ES-I3 (cell line): Measurements from ENCODE around the gene CD69.

Experiments used
- H3K36me3 ChIP-seq: 2 replicates; pipeline ENCODE4 v1.6.1; 2013; ENCODE audit warnings: mild to moderate bottlenecking, low read length, control low read depth, moderate library complexity; ENCODE audit not compliant: insufficient read depth
- H3K4me1 ChIP-seq: 2 replicates; pipeline ENCODE4 v1.6.1; 2013; ENCODE audit warnings: mild to moderate bottlenecking, control low read depth, low read length; ENCODE audit not compliant: insufficient read depth
- H3K9ac ChIP-seq: 2 replicates; pipeline ENCODE4 v1.6.1; 2013; ENCODE audit warnings: low read depth, mild to moderate bottlenecking, low read length, moderate library complexity
- H3K9me3 ChIP-seq: 2 replicates; pipeline ENCODE4 v1.6.1; 2013; ENCODE audit warnings: mild to moderate bottlenecking, low read length, moderate library complexity; ENCODE audit not compliant: control insufficient read depth, insufficient read depth

CD69 gene

GRCh38 chr12:9760699-9761418 lies at the start of gene CD69:
Gene CD69, minus strand, starts transcription at chr12:9760901. Its CDS starts 81 bp downstream, at chr12:9760820.
- no peaks in the 10 kb centered on the region for H3K4me1 ChIP-seq

GRCh38 chr12:9809866-9810265 lies 49.2 kb upstream of the CD69 start:
- Histone ChIP-seq H3K9ac (no peak overlapping the region), H3K36me3 (no peaks in the 10 kb centered on the region), H3K9me3 (no peaks in the 10 kb centered on the region), H3K4me1 (no peaks in the 10 kb centered on the region)

More at GRCh38 chr12:9760699-9761418, at the start of gene CD69:
- H3K9me3 ChIP-seq, result no peaks in the 10 kb centered on the region
- no peak within 1 kb of the TSS for H3K9ac ChIP-seq
- no peaks in the 10 kb centered on the region for H3K36me3 ChIP-seq

- no peaks in the 10 kb centered on the region for H3K9me3 ChIP-seq
- no peaks in the 10 kb centered on the region for H3K4me1 ChIP-seq
- H3K36me3 ChIP-seq, result no peaks in the 10 kb centered on the region
- H3K9ac ChIP-seq, result no peak overlapping the region
Measured at GRCh38 chr12:9809338-9809737, 48.6 kb upstream of the CD69 start.

- Histone ChIP-seq H3K4me1 (no peaks in the 10 kb centered on the region), H3K9ac (no peak overlapping the region), H3K9me3 (no peaks in the 10 kb centered on the region), H3K36me3 (no peaks in the 10 kb centered on the region)
Measured at GRCh38 chr12:9808504-9808903, 47.8 kb upstream of the CD69 start.

GRCh38 chr12:9806714-9807113 lies 46.0 kb upstream of the CD69 start:
- Histone ChIP-seq H3K36me3 (no peaks in the 10 kb centered on the region), H3K4me1 (no peaks in the 10 kb centered on the region), H3K9ac (no peak overlapping the region), H3K9me3 (no peaks in the 10 kb centered on the region)

- H3K36me3 ChIP-seq, result no peaks in the 10 kb centered on the region
- H3K4me1 ChIP-seq, result no peaks in the 10 kb centered on the region
- no peak overlapping the region for H3K9ac ChIP-seq
- H3K9me3 ChIP-seq, result no peaks in the 10 kb centered on the region
Measured at GRCh38 chr12:9805883-9806282, 45.2 kb upstream of the CD69 start.

GRCh38 chr12:9799961-9800360 lies 39.3 kb upstream of the CD69 start:
- no peaks in the 10 kb centered on the region for H3K36me3 ChIP-seq
- H3K9me3 ChIP-seq, result no peaks in the 10 kb centered on the region
- H3K9ac ChIP-seq, result no peak overlapping the region
- H3K4me1 ChIP-seq, result no peaks in the 10 kb centered on the region

GRCh38 chr12:9797722-9798619 lies 37.3 kb upstream of the CD69 start:
- Histone ChIP-seq H3K9ac (no peak overlapping the region), H3K36me3 (no peaks in the 10 kb centered on the region), H3K9me3 (no peaks in the 10 kb centered on the region), H3K4me1 (no peaks in the 10 kb centered on the region)

- H3K36me3 ChIP-seq, result no peaks in the 10 kb centered on the region
- no peak overlapping the region for H3K9ac ChIP-seq
- H3K4me1 ChIP-seq, result no peaks in the 10 kb centered on the region
- no peaks in the 10 kb centered on the region for H3K9me3 ChIP-seq
Measured at GRCh38 chr12:9796971-9797370, 36.3 kb upstream of the CD69 start.

GRCh38 chr12:9796346-9796745 lies 35.6 kb upstream of the CD69 start:
- Histone ChIP-seq H3K4me1 (no peaks in the 10 kb centered on the region), H3K36me3 (no peaks in the 10 kb centered on the region), H3K9me3 (no peaks in the 10 kb centered on the region), H3K9ac (no peak overlapping the region)

- no peak overlapping the region for H3K9ac ChIP-seq
- no peaks in the 10 kb centered on the region for H3K36me3 ChIP-seq
- H3K4me1 ChIP-seq, result no peaks in the 10 kb centered on the region
- no peaks in the 10 kb centered on the region for H3K9me3 ChIP-seq
Measured at GRCh38 chr12:9795945-9796344, 35.2 kb upstream of the CD69 start.

GRCh38 chr12:9794484-9795093 lies 33.9 kb upstream of the CD69 start:
- H3K9ac ChIP-seq, result no peak overlapping the region
- no peaks in the 10 kb centered on the region for H3K4me1 ChIP-seq
- H3K9me3 ChIP-seq, result no peaks in the 10 kb centered on the region

GRCh38 chr12:9793779-9794395 lies 33.2 kb upstream of the CD69 start:
- H3K9ac ChIP-seq, result no peak overlapping the region
- H3K4me1 ChIP-seq, result no peaks in the 10 kb centered on the region
- H3K9me3 ChIP-seq, result no peaks in the 10 kb centered on the region
- H3K36me3 ChIP-seq, result no peaks in the 10 kb centered on the region

More at GRCh38 chr12:9794484-9795093, 33.9 kb upstream of the CD69 start:
- H3K36me3 ChIP-seq, result no peaks in the 10 kb centered on the region

GRCh38 chr12:9792961-9793617 lies 32.4 kb upstream of the CD69 start:
- Histone ChIP-seq H3K4me1 (no peaks in the 10 kb centered on the region), H3K9ac (no peak overlapping the region), H3K9me3 (no peaks in the 10 kb centered on the region), H3K36me3 (no peaks in the 10 kb centered on the region)
